HepG2 (cell line): Measurements from ENCODE around the gene IGF2BP1. TPM values are rescaled to one million over a fixed set of nuclear protein-coding genes. Genes with fewer than 3 reads are reported as not detected.
A peak's percentile ranks its signal among the peaks of the same experiment; 100 is the strongest.

Source experiments
- CENPX ChIP-seq: sonication (generic); formaldehyde crosslinking; IDR thresholded peaks from 2 replicates; pipeline ENCODE4 v1.9.0; 2021; ENCODE audit warnings: mild to moderate bottlenecking, missing genetic modification reagents, moderate library complexity
- ETV5 ChIP-seq: IDR thresholded peaks from 2 replicates; pipeline ENCODE4 v1.6.1; 2018; ENCODE audit warnings: missing biosample characterization, missing genetic modification reagents, inconsistent platforms, borderline replicate concordance
- FOXO4 ChIP-seq: sonication (generic); formaldehyde crosslinking; conservative IDR thresholded peaks from 2 replicates; pipeline ENCODE4 v1.8.1; 2023; ENCODE audit warnings: missing genetic modification reagents
- GATAD1 ChIP-seq: IDR thresholded peaks from 2 replicates; pipeline ENCODE4 v1.6.1; 2016; ENCODE audit warnings: missing genetic modification reagents, missing compliant biosample characterization
- MATR3 ChIP-seq: sonication (generic); formaldehyde crosslinking; IDR thresholded peaks from 2 replicates; pipeline ENCODE4 v1.4.0; 2020; ENCODE audit warnings: missing genetic modification reagents
- MIER3 ChIP-seq: IDR thresholded peaks from 2 replicates; pipeline ENCODE4 v1.6.1; 2016; ENCODE audit warnings: missing compliant biosample characterization, borderline replicate concordance
- PAXIP1 ChIP-seq: sonication (generic); formaldehyde crosslinking; conservative IDR thresholded peaks from 2 replicates; pipeline ENCODE4 v1.4.0; 2020; ENCODE audit warnings: mild to moderate bottlenecking, missing genetic modification reagents, moderate library complexity
- POGK ChIP-seq: sonication (generic); formaldehyde crosslinking; conservative IDR thresholded peaks from 2 replicates; pipeline ENCODE4 v1.8.0; 2022; ENCODE audit warnings: mild to moderate bottlenecking, moderate library complexity, missing genetic modification reagents
- REL ChIP-seq: sonication (generic); formaldehyde crosslinking; conservative IDR thresholded peaks from 2 replicates; pipeline ENCODE4 v1.8.0; 2022; ENCODE audit warnings: mild to moderate bottlenecking, missing genetic modification reagents, moderate library complexity
- SMARCE1 ChIP-seq: fragments of 450-650 bp; IDR thresholded peaks from 2 replicates; pipeline ENCODE4 v1.6.1; 2017; ENCODE audit warnings: borderline replicate concordance
- ZBTB1 ChIP-seq: sonication (generic); formaldehyde crosslinking; IDR thresholded peaks from 2 replicates; pipeline ENCODE4 v1.4.0; 2020; ENCODE audit warnings: missing genetic modification reagents, borderline replicate concordance
- ZBTB42 ChIP-seq: sonication (generic); formaldehyde crosslinking; IDR thresholded peaks from 2 replicates; pipeline ENCODE4 v1.5.0; 2020; ENCODE audit warnings: mild to moderate bottlenecking, missing genetic modification reagents
- ZNF230 ChIP-seq: sonication (generic); formaldehyde crosslinking; IDR thresholded peaks from 2 replicates; pipeline ENCODE4 v1.4.0; 2020; ENCODE audit warnings: mild to moderate bottlenecking, missing genetic modification reagents
- ZNF251 ChIP-seq: sonication (generic); formaldehyde crosslinking; IDR thresholded peaks from 2 replicates; pipeline ENCODE4 v1.9.0; 2021; ENCODE audit warnings: mild to moderate bottlenecking, missing genetic modification reagents
- ZNF253 ChIP-seq: sonication (generic); formaldehyde crosslinking; IDR thresholded peaks from 2 replicates; pipeline ENCODE4 v1.8.0; 2022; ENCODE audit warnings: mild to moderate bottlenecking, missing genetic modification reagents, borderline replicate concordance
- ZNF607 ChIP-seq: sonication (generic); formaldehyde crosslinking; IDR thresholded peaks from 2 replicates; pipeline ENCODE4 v1.5.1; 2020; ENCODE audit warnings: missing genetic modification reagents, mild to moderate bottlenecking, borderline replicate concordance
- ZNF609 ChIP-seq: sonication (generic); formaldehyde crosslinking; IDR thresholded peaks from 2 replicates; pipeline ENCODE4 v1.4.0; 2020; ENCODE audit warnings: mild to moderate bottlenecking, missing genetic modification reagents, borderline replicate concordance
- ZNF652 ChIP-seq: IDR thresholded peaks from 2 replicates; pipeline ENCODE4 v1.6.1; 2016; ENCODE audit warnings: low read depth, borderline replicate concordance
- polyA plus RNA-seq, 8 experiments: library from polyadenylated mRNA; depleted of rRNA in 3 of 8; stranded (reverse) in 7 of 8; unstranded in 1 of 8; fragments of >200 nt; fragmentation: Illumina TruSeq in 4 of 8; extraction: Trizol in 4 of 8; gene quantifications; 2 replicates each; pipeline versions ENCODE4 v1.2.1 to v1.2.3, GENCODE V29; 2011 to 2016; ENCODE audit warnings: low read depth in 4 of 8, missing spikeins in 1 of 8, mixed read lengths in 1 of 8; ENCODE audit not compliant: insufficient read depth in 1 of 8
- total RNA-seq, 5 experiments: library from RNA; depleted of rRNA; stranded (reverse); fragments of >200 nt; fragmentation: Illumina TruSeq; extraction: Trizol; gene quantifications; 2 replicates each; pipeline ENCODE4 v1.2.3, GENCODE V29; 2016; ENCODE audit warnings: low read depth in 1 of 5

Gene IGF2BP1
- total and polyA plus RNA-seq, 2 of the 13 experiments (the other 11 are each of a cell fraction or from before 2014, with no cell fraction given): 29.7 to 75.1 TPM

- TF ChIP-seq POGK (CRISPR knock-in tag) (peak; percentile 80), ZNF652 (CRISPR knock-in tag) (no peak), MATR3 (no peak), ZBTB1 (CRISPR knock-in tag) (no peak), GATAD1 (no peak), PAXIP1 (CRISPR knock-in tag) (no peak; the same call in 1 of the 2 replicates), CENPX (CRISPR knock-in tag) (no peak), ZNF251 (CRISPR knock-in tag) (no peak; the same call in 1 of the 2 replicates), REL (CRISPR knock-in tag) (no peak), MIER3 (CRISPR knock-in tag) (no peak), FOXO4 (0 out of 2 replicates have a peak, but pooled peaks have one; percentile 76), ZBTB42 (CRISPR knock-in tag) (peak; percentile 46; the same call in 1 of the 2 replicates), ZNF253 (CRISPR knock-in tag) (peak; percentile 88), SMARCE1 (no peak), ETV5 (CRISPR knock-in tag) (no peak), ZNF609 (CRISPR knock-in tag) (no peak), ZNF230 (CRISPR knock-in tag) (0 out of 2 replicates have a peak, but pooled peaks have one; percentile 26), ZNF607 (no peak)
Measured at GRCh38 chr17:48997103-48997826, at the start of gene IGF2BP1 (continued).
